NCI-H510A (cell line): ENCODE measurements around the gene EMCN.
"Not testable (repeated sequence)": the region's sequence is repeated elsewhere in the genome, so short reads cannot be mapped to it uniquely, and the experiment has no call there.

Experiments used
- DNase-seq: peaks from one replicate; lab custom pipeline; 2025; lab: John Stamatoyannopoulos, UW

The EMCN gene

GRCh38 chr4:100379583-100380105 is 138.2 kb downstream of the EMCN start:
- no peak for DNase-seq

- DNase-seq: no peak
Measured at GRCh38 chr4:100372432-100372831, 145.4 kb downstream of the EMCN start.

- DNase-seq: no peak
Measured at GRCh38 chr4:100369871-100370270, 148.0 kb downstream of the EMCN start.

- no peak for DNase-seq
Measured at GRCh38 chr4:100367451-100367850, 150.4 kb downstream of the EMCN start.

GRCh38 chr4:100366213-100366612 is 151.6 kb downstream of the EMCN start:
- no peak for DNase-seq

GRCh38 chr4:100362366-100362765 is 155.5 kb downstream of the EMCN start:
- DNase-seq: no peak

- no peak for DNase-seq
Measured at GRCh38 chr4:100361336-100361735, 156.5 kb downstream of the EMCN start.

GRCh38 chr4:100360211-100360610 is 157.6 kb downstream of the EMCN start:
- no peak for DNase-seq

GRCh38 chr4:100359441-100359840 is 158.4 kb downstream of the EMCN start:
- DNase-seq: no peak

GRCh38 chr4:100357542-100357941 is 160.3 kb downstream of the EMCN start:
- no peak for DNase-seq

- no peak for DNase-seq
Measured at GRCh38 chr4:100356172-100356571, 161.7 kb downstream of the EMCN start.

GRCh38 chr4:100352352-100352751 is 165.5 kb downstream of the EMCN start:
- not testable (repeated sequence) for DNase-seq

- no peak for DNase-seq
Measured at GRCh38 chr4:100348473-100348872, 169.3 kb downstream of the EMCN start.

- no peak for DNase-seq
Measured at GRCh38 chr4:100347241-100347640, 170.6 kb downstream of the EMCN start.

- no peak for DNase-seq
Measured at GRCh38 chr4:100345585-100345984, 172.2 kb downstream of the EMCN start.
